ENCODE results near the gene PARPBP. TPM values are rescaled to one million over a fixed set of nuclear protein-coding genes. Genes with fewer than 3 reads are reported as not detected.
"Not testable (repeated sequence)": the region's sequence is repeated elsewhere in the genome, so short reads cannot be mapped to it uniquely, and the experiment has no call there.

The PARPBP gene
- total and polyA plus RNA-seq, 2 experiments from 2014 or later = 6.6 to 11.0 TPM

- H3K79me2 ChIP-seq = peaks cover 28% of the 10 kb centered on the region
- no peaks in the 10 kb centered on the region for H3K27me3 ChIP-seq
- DNase-seq (ENCODE audit: low spot score) = no peak
- H4K20me1 ChIP-seq (ENCODE audit: insufficient read depth, poor library complexity, severe bottlenecking) = no peaks in the 10 kb centered on the region
- no peaks in the 10 kb centered on the region for H3K36me3 ChIP-seq (replicated peaks; ENCODE audit: insufficient read depth, low read depth)
- peak overlapping the region; percentile 87 for H3K4me3 ChIP-seq
- peaks cover 7% of the 10 kb centered on the region for H3K4me1 ChIP-seq (ENCODE audit: insufficient read depth)
- H3K9me2 ChIP-seq (replicated peaks; ENCODE audit: insufficient read depth) = no peaks in the 10 kb centered on the region
- H3K27ac ChIP-seq = peak overlapping the region; percentile 55
- no peak for TF ChIP-seq EZH2 (IDR thresholded peaks at IDR 0.05; ENCODE audit: borderline replicate concordance)
- no peak for TF ChIP-seq EZH2phosphoT487 (IDR thresholded peaks at IDR 0.05; ENCODE audit: low read depth, severe bottlenecking, unreplicated experiment)
- TF ChIP-seq CTCF (IDR thresholded peaks at IDR 0.05; ENCODE audit: poor library complexity) = no peak
- WGBS (ENCODE audit: low lambda C conversion rate, missing lambda C conversion rate) = 9% methylated on average over 4 of the region's 4 CpGs
- H3K9me3 ChIP-seq (ENCODE audit: low read depth) = no peaks in the 10 kb centered on the region
- H2AFZ ChIP-seq = peak overlapping the region; percentile 97
- peak overlapping the region; percentile 93 for H3K4me2 ChIP-seq
Measured at GRCh38 chr12:102120564-102120873, 536 bp downstream of the PARPBP start.

- Histone ChIP-seq H3K4me3 (peak overlapping the region; percentile 87), H4K20me1 (ENCODE audit: insufficient read depth, poor library complexity, severe bottlenecking) (no peaks in the 10 kb centered on the region), H3K27ac (peak overlapping the region; percentile 55), H3K27me3 (no peaks in the 10 kb centered on the region), H3K36me3 (replicated peaks; ENCODE audit: insufficient read depth, low read depth) (no peaks in the 10 kb centered on the region), H3K9me2 (replicated peaks; ENCODE audit: insufficient read depth) (no peaks in the 10 kb centered on the region), H3K4me1 (ENCODE audit: insufficient read depth) (peaks cover 7% of the 10 kb centered on the region), H3K4me2 (peak overlapping the region; percentile 93), H3K9me3 (ENCODE audit: low read depth) (no peaks in the 10 kb centered on the region), H2AFZ (peak overlapping the region; percentile 97), H3K79me2 (peaks cover 28% of the 10 kb centered on the region)
- 40% methylated on average over 4 of the region's 4 CpGs for WGBS (ENCODE audit: low lambda C conversion rate, missing lambda C conversion rate)
- peak; percentile 23 for DNase-seq (ENCODE audit: low spot score)
- TF ChIP-seq EZH2phosphoT487 (IDR thresholded peaks at IDR 0.05; ENCODE audit: low read depth, severe bottlenecking, unreplicated experiment) = no peak
- TF ChIP-seq EZH2 (IDR thresholded peaks at IDR 0.05; ENCODE audit: borderline replicate concordance) = no peak
- TF ChIP-seq CTCF (IDR thresholded peaks at IDR 0.05; ENCODE audit: poor library complexity) = no peak
Measured at GRCh38 chr12:102120886-102121285, 903 bp downstream of the PARPBP start.

- H2AFZ ChIP-seq; DNase-seq (ENCODE audit: low spot score); H4K20me1 ChIP-seq (ENCODE audit: insufficient read depth, poor library complexity, severe bottlenecking); H3K4me3 ChIP-seq; H3K4me1 ChIP-seq (ENCODE audit: insufficient read depth); H3K27me3 ChIP-seq; H3K36me3 ChIP-seq (replicated peaks; ENCODE audit: insufficient read depth, low read depth); H3K9me2 ChIP-seq (replicated peaks; ENCODE audit: insufficient read depth); H3K9me3 ChIP-seq (ENCODE audit: low read depth); H3K27ac ChIP-seq: not testable (repeated sequence)
- peaks cover 28% of the 10 kb centered on the region for H3K79me2 ChIP-seq
- 97% methylated on average over 2 of the region's 2 CpGs for WGBS (ENCODE audit: low lambda C conversion rate, missing lambda C conversion rate)
- H3K4me2 ChIP-seq = peak overlapping the region; percentile 93
Measured at GRCh38 chr12:102121328-102121727, 1.3 kb downstream of the PARPBP start.

- not testable (repeated sequence) for H3K4me3 ChIP-seq; DNase-seq (ENCODE audit: low spot score); H3K9me3 ChIP-seq (ENCODE audit: low read depth); H3K4me1 ChIP-seq (ENCODE audit: insufficient read depth); H4K20me1 ChIP-seq (ENCODE audit: insufficient read depth, poor library complexity, severe bottlenecking); H3K36me3 ChIP-seq (replicated peaks; ENCODE audit: insufficient read depth, low read depth); H2AFZ ChIP-seq; H3K4me2 ChIP-seq; H3K27ac ChIP-seq; H3K27me3 ChIP-seq; H3K9me2 ChIP-seq (replicated peaks; ENCODE audit: insufficient read depth); H3K79me2 ChIP-seq
- WGBS (ENCODE audit: low lambda C conversion rate, missing lambda C conversion rate) = 67% methylated on average over 3 of the region's 3 CpGs
Measured at GRCh38 chr12:102130720-102131119, 10.7 kb downstream of the PARPBP start.

GRCh38 chr12:102131442-102131841 lies 11.5 kb downstream of the PARPBP start:
- H3K4me3 ChIP-seq; H2AFZ ChIP-seq; H4K20me1 ChIP-seq (ENCODE audit: insufficient read depth, poor library complexity, severe bottlenecking); H3K27me3 ChIP-seq; H3K4me2 ChIP-seq; H3K36me3 ChIP-seq (replicated peaks; ENCODE audit: insufficient read depth, low read depth); DNase-seq (ENCODE audit: low spot score); H3K9me3 ChIP-seq (ENCODE audit: low read depth); H3K79me2 ChIP-seq; H3K9me2 ChIP-seq (replicated peaks; ENCODE audit: insufficient read depth); H3K4me1 ChIP-seq (ENCODE audit: insufficient read depth); H3K27ac ChIP-seq: not testable (repeated sequence)
- 96% methylated on average over 2 of the region's 2 CpGs for WGBS (ENCODE audit: low lambda C conversion rate, missing lambda C conversion rate)

- 97% methylated on average over 8 of the region's 8 CpGs for WGBS (ENCODE audit: low lambda C conversion rate, missing lambda C conversion rate)
- not testable (repeated sequence) for H3K79me2 ChIP-seq; H3K4me2 ChIP-seq; H3K27me3 ChIP-seq; H3K27ac ChIP-seq; H3K4me3 ChIP-seq; H4K20me1 ChIP-seq (ENCODE audit: insufficient read depth, poor library complexity, severe bottlenecking); H3K36me3 ChIP-seq (replicated peaks; ENCODE audit: insufficient read depth, low read depth); H2AFZ ChIP-seq; DNase-seq (ENCODE audit: low spot score); H3K9me2 ChIP-seq (replicated peaks; ENCODE audit: insufficient read depth); H3K4me1 ChIP-seq (ENCODE audit: insufficient read depth); H3K9me3 ChIP-seq (ENCODE audit: low read depth)
Measured at GRCh38 chr12:102137619-102138018, 17.6 kb downstream of the PARPBP start.

GRCh38 chr12:102142866-102143373 lies 22.9 kb downstream of the PARPBP start:
- not testable (repeated sequence) for H3K79me2 ChIP-seq; H3K4me3 ChIP-seq; H3K9me3 ChIP-seq (ENCODE audit: low read depth); H3K4me1 ChIP-seq (ENCODE audit: insufficient read depth); H3K27me3 ChIP-seq; DNase-seq (ENCODE audit: low spot score); H3K36me3 ChIP-seq (replicated peaks; ENCODE audit: insufficient read depth, low read depth); H2AFZ ChIP-seq; H3K4me2 ChIP-seq; H3K9me2 ChIP-seq (replicated peaks; ENCODE audit: insufficient read depth); H3K27ac ChIP-seq; H4K20me1 ChIP-seq (ENCODE audit: insufficient read depth, poor library complexity, severe bottlenecking)
- 97% methylated on average over 11 of the region's 11 CpGs for WGBS (ENCODE audit: low lambda C conversion rate, missing lambda C conversion rate)

Measured in hepatocyte (in vitro differentiated cells).